ENCODE measurements around the gene NAA60. TPM values are rescaled to one million over a fixed set of nuclear protein-coding genes. Genes with fewer than 3 reads are reported as not detected.
A peak's percentile ranks its signal among the peaks of the same experiment; 100 is the strongest.
"Not testable (repeated sequence)": the region's sequence is repeated elsewhere in the genome, so short reads cannot be mapped to it uniquely, and the experiment has no call there.

The NAA60 gene
- total RNA-seq, 1 experiment from 2014 or later, result 21.7 TPM

GRCh38 chr16:3520841-3521240, 77.4 kb downstream of the NAA60 start:
- no peak for DNase-seq
- Histone ChIP-seq H3K27me3 (no peaks in the 10 kb centered on the region), H3K36me3 (no peaks in the 10 kb centered on the region; the same call in 1 of the 2 replicates), H3K27ac (no peak overlapping the region), H3K4me3 (no peak overlapping the region), H3K9me3 (replicated peaks) (no peaks in the 10 kb centered on the region), H3K4me1 (peaks cover 24% of the 10 kb centered on the region)

- no peaks in the 10 kb centered on the region for H3K27me3 ChIP-seq
- DNase-seq, result no peak
- H3K36me3 ChIP-seq, result no peaks in the 10 kb centered on the region
- H3K4me1 ChIP-seq, result peaks cover 14% of the 10 kb centered on the region; the same call in 1 of the 2 replicates
- no peaks in the 10 kb centered on the region for H3K9me3 ChIP-seq (replicated peaks)
- H3K27ac ChIP-seq, result no peak overlapping the region
- no peak overlapping the region for H3K4me3 ChIP-seq
These were observed 79.8 kb downstream of the NAA60 start for GRCh38 chr16:3523281-3523680.

GRCh38 chr16:3525951-3526350, 82.5 kb downstream of the NAA60 start:
- H3K27me3 ChIP-seq, result no peaks in the 10 kb centered on the region
- DNase-seq, result no peak
- no peaks in the 10 kb centered on the region for H3K9me3 ChIP-seq (replicated peaks)
- no peak overlapping the region for H3K4me3 ChIP-seq
- H3K36me3 ChIP-seq, result no peaks in the 10 kb centered on the region; the same call in 1 of the 2 replicates
- H3K4me1 ChIP-seq, result no peaks in the 10 kb centered on the region
- H3K27ac ChIP-seq, result no peak overlapping the region

- H3K9me3 ChIP-seq (replicated peaks); H3K4me3 ChIP-seq; H3K27ac ChIP-seq; H3K4me1 ChIP-seq; H3K27me3 ChIP-seq; H3K36me3 ChIP-seq: not testable (repeated sequence)
- peak; percentile 76 to 78 for DNase-seq
These were observed 83.8 kb downstream of the NAA60 start for GRCh38 chr16:3527216-3527829.

- H3K27me3 ChIP-seq, result no peaks in the 10 kb centered on the region
- no peak overlapping the region for H3K27ac ChIP-seq
- H3K9me3 ChIP-seq (replicated peaks), result no peaks in the 10 kb centered on the region
- H3K4me3 ChIP-seq, result no peak overlapping the region
- DNase-seq, result no peak
- no peaks in the 10 kb centered on the region; the same call in 1 of the 2 replicates for H3K36me3 ChIP-seq
- H3K4me1 ChIP-seq, result no peaks in the 10 kb centered on the region
These were observed 84.9 kb downstream of the NAA60 start for GRCh38 chr16:3528406-3528805.

GRCh38 chr16:3529175-3529574, 85.7 kb downstream of the NAA60 start:
- no peak for DNase-seq
- no peaks in the 10 kb centered on the region; the same call in 1 of the 2 replicates for H3K36me3 ChIP-seq

GRCh38 chr16:3530371-3530914, 87.0 kb downstream of the NAA60 start:
- no peaks in the 10 kb centered on the region; the same call in 1 of the 2 replicates for H3K36me3 ChIP-seq
- H3K27ac ChIP-seq, result no peak overlapping the region
- no peaks in the 10 kb centered on the region for H3K27me3 ChIP-seq
- H3K9me3 ChIP-seq (replicated peaks), result no peaks in the 10 kb centered on the region
- DNase-seq, result no peak
- H3K4me3 ChIP-seq, result no peak overlapping the region
- H3K4me1 ChIP-seq, result no peaks in the 10 kb centered on the region

More at GRCh38 chr16:3529175-3529574, 85.7 kb downstream of the NAA60 start:
- Histone ChIP-seq H3K4me1 (no peaks in the 10 kb centered on the region), H3K27me3 (no peaks in the 10 kb centered on the region), H3K27ac (no peak overlapping the region), H3K9me3 (replicated peaks) (no peaks in the 10 kb centered on the region), H3K4me3 (no peak overlapping the region)

GRCh38 chr16:3532741-3533140, 89.3 kb downstream of the NAA60 start:
- Histone ChIP-seq H3K36me3 (no peaks in the 10 kb centered on the region; the same call in 1 of the 2 replicates), H3K27ac (no peak overlapping the region), H3K27me3 (no peaks in the 10 kb centered on the region)

GRCh38 chr16:3534126-3534525, 90.6 kb downstream of the NAA60 start:
- Histone ChIP-seq H3K9me3 (replicated peaks) (no peaks in the 10 kb centered on the region), H3K4me1 (no peaks in the 10 kb centered on the region), H3K36me3 (no peaks in the 10 kb centered on the region), H3K27ac (no peak overlapping the region), H3K27me3 (no peaks in the 10 kb centered on the region), H3K4me3 (no peak overlapping the region)
- no peak for DNase-seq

More at GRCh38 chr16:3532741-3533140, 89.3 kb downstream of the NAA60 start:
- Histone ChIP-seq H3K9me3 (replicated peaks) (no peaks in the 10 kb centered on the region), H3K4me3 (no peak overlapping the region), H3K4me1 (no peaks in the 10 kb centered on the region)
- no peak for DNase-seq

- H3K4me3 ChIP-seq, result no peak overlapping the region
- no peaks in the 10 kb centered on the region for H3K27me3 ChIP-seq
- no peaks in the 10 kb centered on the region for H3K4me1 ChIP-seq
- no peaks in the 10 kb centered on the region for H3K9me3 ChIP-seq (replicated peaks)
- H3K36me3 ChIP-seq, result no peaks in the 10 kb centered on the region
- H3K27ac ChIP-seq, result no peak overlapping the region
- no peak for DNase-seq
These were observed 92.8 kb downstream of the NAA60 start for GRCh38 chr16:3536271-3536731.

Other genes with a start within 250 kb of the NAA60 start
- gene ZNF200, start 208.5 kb upstream of the NAA60 start, total RNA-seq (2014; rRNA removed; shearing (Covaris generic)), result 16.1 and 17.6 TPM in 2 replicates
- gene MEFV, start 187.0 kb upstream of the NAA60 start, total RNA-seq (2014; rRNA removed; shearing (Covaris generic)), result not detected in 2 replicates
- 46.3 and 47.6 TPM in 2 replicates for gene ZNF263, start 160.2 kb upstream of the NAA60 start, total RNA-seq (2014; rRNA removed; shearing (Covaris generic))
- gene TIGD7, start 138.2 kb upstream of the NAA60 start, total RNA-seq (2014; rRNA removed; shearing (Covaris generic)), result 4.7 TPM in 2 replicates
- 17.0 and 17.6 TPM in 2 replicates for gene ZNF75A, start 138.2 kb upstream of the NAA60 start, total RNA-seq (2014; rRNA removed; shearing (Covaris generic))
- not detected in 2 replicates for gene OR2C1, start 87.8 kb upstream of the NAA60 start, total RNA-seq (2014; rRNA removed; shearing (Covaris generic))
- gene ZSCAN32, start 42.7 kb upstream of the NAA60 start, total RNA-seq (2014; rRNA removed; shearing (Covaris generic)), result 15.6 and 16.7 TPM in 2 replicates
- gene ZNF174, start 42.5 kb upstream of the NAA60 start, total RNA-seq (2014; rRNA removed; shearing (Covaris generic)), result 13.1 and 14.5 TPM in 2 replicates
- gene ZNF597, start 176 bp upstream of the NAA60 start, total RNA-seq (2014; rRNA removed; shearing (Covaris generic)), result 2.9 and 3.0 TPM in 2 replicates
- gene C16orf90, start 51.8 kb downstream of the NAA60 start, total RNA-seq (2014; rRNA removed; shearing (Covaris generic)), result not detected in 2 replicates
- 5.2 and 7.1 TPM in 2 replicates for gene CLUAP1, start 57.3 kb downstream of the NAA60 start, total RNA-seq (2014; rRNA removed; shearing (Covaris generic))
- gene NLRC3, start 133.7 kb downstream of the NAA60 start, total RNA-seq (2014; rRNA removed; shearing (Covaris generic)), result 0.02 and 0.05 TPM in 2 replicates
- gene SLX4, start 167.9 kb downstream of the NAA60 start, total RNA-seq (2014; rRNA removed; shearing (Covaris generic)), result 6.5 and 7.6 TPM in 2 replicates
- gene DNASE1, start 211.0 kb downstream of the NAA60 start, total RNA-seq (2014; rRNA removed; shearing (Covaris generic)), result 17.4 and 19.3 TPM in 2 replicates

Data from SJCRH30 (cell line).